HepG2 (cell line): ENCODE data around the gene FIBP. TPM values are rescaled to one million over a fixed set of nuclear protein-coding genes. Genes with fewer than 3 reads are reported as not detected.

Source experiments
- ARHGAP35 ChIP-seq: sonication (generic); formaldehyde crosslinking; IDR thresholded peaks from 2 replicates; pipeline ENCODE4 v1.9.0; 2022; ENCODE audit warnings: mild to moderate bottlenecking, inconsistent platforms, moderate library complexity, missing genetic modification reagents, borderline replicate concordance
- IRF9 ChIP-seq: sonication (generic); formaldehyde crosslinking; IDR thresholded peaks from 2 replicates; pipeline ENCODE4 v1.8.0; 2022; ENCODE audit warnings: missing genetic modification reagents, mild to moderate bottlenecking, borderline replicate concordance
- IRX3 ChIP-seq: sonication (generic); formaldehyde crosslinking; IDR thresholded peaks from 2 replicates; pipeline ENCODE4 v1.8.1; 2023; ENCODE audit warnings: mild to moderate bottlenecking, low read depth, missing genetic modification reagents, borderline replicate concordance
- KAT2B ChIP-seq: fragments of 150-350 bp; IDR thresholded peaks from 2 replicates; pipeline ENCODE4 v1.6.1; 2014; ENCODE audit warnings: low read depth, low read length, borderline replicate concordance
- KAT8 ChIP-seq: IDR thresholded peaks from 2 replicates; pipeline ENCODE4 v1.6.1; 2016; ENCODE audit warnings: missing genetic modification reagents, missing compliant biosample characterization
- KDM2A ChIP-seq: sonication (generic); formaldehyde crosslinking; IDR thresholded peaks from 2 replicates; pipeline ENCODE4 v1.4.0; 2020; ENCODE audit warnings: low read depth, missing genetic modification reagents, borderline replicate concordance
- MXD4 ChIP-seq: IDR thresholded peaks from 2 replicates; pipeline ENCODE4 v1.6.1; 2016; ENCODE audit warnings: mild to moderate bottlenecking, missing biosample characterization, missing genetic modification reagents
- NBN ChIP-seq: fragments of 450-650 bp; conservative IDR thresholded peaks from 2 replicates; pipeline ENCODE4 v1.6.1; 2017
- NFKB2 ChIP-seq: sonication (generic); formaldehyde crosslinking; IDR thresholded peaks from 2 replicates; pipeline ENCODE4 v1.4.0; 2020; ENCODE audit warnings: missing genetic modification reagents, borderline replicate concordance
- NR2F6 ChIP-seq, 2 experiments: IDR thresholded peaks; 2 replicates each; pipeline ENCODE4 v1.6.1; 2016; ENCODE audit warnings: antibody characterized with exemption in 1 of 2, mild to moderate bottlenecking in 1 of 2
- PATZ1 ChIP-seq: sonication (generic); formaldehyde crosslinking; IDR thresholded peaks from 2 replicates; pipeline ENCODE4 v1.4.0; 2020; ENCODE audit warnings: missing genetic modification reagents
- POGZ ChIP-seq: sonication (generic); formaldehyde crosslinking; IDR thresholded peaks from 2 replicates; pipeline ENCODE4 v1.4.0; 2020; ENCODE audit warnings: mild to moderate bottlenecking, missing genetic modification reagents
- RCOR2 ChIP-seq: IDR thresholded peaks from 2 replicates; pipeline ENCODE4 v1.6.1; 2016; ENCODE audit warnings: missing biosample characterization, missing genetic modification reagents
- RFX5 ChIP-seq: IDR thresholded peaks from 2 replicates; pipeline ENCODE4 v1.6.1; 2011; ENCODE audit warnings: low read depth, low read length, improper control_type of control experiment
- SMAD1 ChIP-seq: sonication (generic); formaldehyde crosslinking; IDR thresholded peaks from 2 replicates; pipeline ENCODE4 v1.4.0; 2020; ENCODE audit warnings: missing genetic modification reagents, low read depth, mild to moderate bottlenecking, borderline replicate concordance
- TBX3 ChIP-seq: fragments of 450-650 bp; IDR thresholded peaks from 2 replicates; pipeline ENCODE4 v1.6.1; 2017; ENCODE audit warnings: antibody characterized with exemption, mild to moderate bottlenecking, inconsistent platforms, borderline replicate concordance
- THAP8 ChIP-seq: sonication (generic); formaldehyde crosslinking; IDR thresholded peaks from 2 replicates; pipeline ENCODE4 v1.5.1; 2020; ENCODE audit warnings: missing genetic modification reagents, mild to moderate bottlenecking, borderline replicate concordance
- ZFP90 ChIP-seq: sonication (generic); formaldehyde crosslinking; IDR thresholded peaks from 2 replicates; pipeline ENCODE4 v1.8.0; 2022; ENCODE audit warnings: missing genetic modification reagents, mild to moderate bottlenecking, inconsistent platforms, borderline replicate concordance
- ZNF280B ChIP-seq: sonication (generic); formaldehyde crosslinking; IDR thresholded peaks from 2 replicates; pipeline ENCODE4 v1.5.0; 2020; ENCODE audit warnings: missing genetic modification reagents, mild to moderate bottlenecking, borderline replicate concordance
- ZNF282 ChIP-seq: fragments of 450-650 bp; IDR thresholded peaks from 2 replicates; pipeline ENCODE4 v1.6.1; 2018; ENCODE audit not compliant: partially characterized antibody
- ZNF576 ChIP-seq: sonication (generic); formaldehyde crosslinking; IDR thresholded peaks from 2 replicates; pipeline ENCODE4 v1.4.0; 2020; ENCODE audit warnings: mild to moderate bottlenecking, missing genetic modification reagents
- ZNF678 ChIP-seq: sonication (generic); formaldehyde crosslinking; IDR thresholded peaks from 2 replicates; pipeline ENCODE4 v1.4.0; 2020; ENCODE audit warnings: mild to moderate bottlenecking, missing genetic modification reagents
- ZNF768 ChIP-seq: sonication (generic); formaldehyde crosslinking; IDR thresholded peaks from 2 replicates; pipeline ENCODE4 v1.4.0; 2020; ENCODE audit warnings: missing genetic modification reagents
- ZNF878 ChIP-seq: sonication (generic); formaldehyde crosslinking; IDR thresholded peaks from 2 replicates; pipeline ENCODE4 v1.8.1; 2023; ENCODE audit warnings: mild to moderate bottlenecking, missing genetic modification reagents, moderate library complexity
- polyA plus RNA-seq, 8 experiments: library from polyadenylated mRNA; depleted of rRNA in 3 of 8; stranded (reverse) in 7 of 8; unstranded in 1 of 8; fragments of >200 nt; fragmentation: Illumina TruSeq in 4 of 8; extraction: Trizol in 4 of 8; gene quantifications; 2 replicates each; pipeline versions ENCODE4 v1.2.1 to v1.2.3, GENCODE V29; 2011 to 2016; ENCODE audit warnings: low read depth in 4 of 8, missing spikeins in 1 of 8, mixed read lengths in 1 of 8; ENCODE audit not compliant: insufficient read depth in 1 of 8
- total RNA-seq, 5 experiments: library from RNA; depleted of rRNA; stranded (reverse); fragments of >200 nt; fragmentation: Illumina TruSeq; extraction: Trizol; gene quantifications; 2 replicates each; pipeline ENCODE4 v1.2.3, GENCODE V29; 2016; ENCODE audit warnings: low read depth in 1 of 5

The FIBP gene
- total and polyA plus RNA-seq, 2 of the 13 experiments (the other 11 are each of a cell fraction or from before 2014, with no cell fraction given) = 42.9 to 62.1 TPM

GRCh38 chr11:65857853-65858680 is 30.2 kb downstream of the FIBP start, which contains the start of gene CFL1 (continued):
- peak; percentile 31; the same call in 1 of the 2 replicates for TF ChIP-seq IRF9
- TF ChIP-seq NR2F6 (IDR thresholded peaks at IDR 0.05) = no peak
- peak; percentile 54 for TF ChIP-seq NR2F6 (CRISPR knock-in tag; IDR thresholded peaks at IDR 0.05)
- TF ChIP-seq ZNF280B (CRISPR knock-in tag) = no peak
- TF ChIP-seq NFKB2 (CRISPR knock-in tag) = peak; percentile 69; the same call in 1 of the 2 replicates
- no peak for TF ChIP-seq ZNF576 (CRISPR knock-in tag)
- peak; percentile 80 for TF ChIP-seq KDM2A (CRISPR knock-in tag)
- no peak; the same call in 1 of the 2 replicates for TF ChIP-seq ZFP90
- no peak for TF ChIP-seq ZNF282
- no peak; the same call in 1 of the 2 replicates for TF ChIP-seq ZNF678 (CRISPR knock-in tag)
- no peak for TF ChIP-seq KAT2B
- TF ChIP-seq POGZ (CRISPR knock-in tag) = peak; percentile 38; the same call in 1 of the 2 replicates
- peak; percentile 63 for TF ChIP-seq MXD4 (CRISPR knock-in tag)
- no peak for TF ChIP-seq NBN
- TF ChIP-seq ARHGAP35 (CRISPR knock-in tag) = no peak
- TF ChIP-seq TBX3 = no peak
- no peak for TF ChIP-seq THAP8
- TF ChIP-seq ZNF878 (CRISPR knock-in tag) = no peak
- 0 out of 2 replicates have a peak, but pooled peaks have one; percentile 78 for TF ChIP-seq SMAD1 (CRISPR knock-in tag)
- TF ChIP-seq ZNF768 = peak; percentile 69
- TF ChIP-seq PATZ1 (CRISPR knock-in tag) = peak; percentile 51; the same call in 1 of the 2 replicates
- TF ChIP-seq IRX3 (CRISPR knock-in tag) = peak; percentile 36; the same call in 1 of the 2 replicates
- TF ChIP-seq RCOR2 (CRISPR knock-in tag) = no peak
- no peak; the same call in 1 of the 2 replicates for TF ChIP-seq RFX5
- TF ChIP-seq KAT8 (CRISPR knock-in tag) = peak; percentile 92
